Measurements from ENCODE around the gene SPATA13. TPM values are rescaled to one million over a fixed set of nuclear protein-coding genes. Genes with fewer than 3 reads are reported as not detected.

Gene SPATA13
- total and polyA plus RNA-seq, 8 donors = 3.6 to 156 (median 48.6) TPM

DNA sequence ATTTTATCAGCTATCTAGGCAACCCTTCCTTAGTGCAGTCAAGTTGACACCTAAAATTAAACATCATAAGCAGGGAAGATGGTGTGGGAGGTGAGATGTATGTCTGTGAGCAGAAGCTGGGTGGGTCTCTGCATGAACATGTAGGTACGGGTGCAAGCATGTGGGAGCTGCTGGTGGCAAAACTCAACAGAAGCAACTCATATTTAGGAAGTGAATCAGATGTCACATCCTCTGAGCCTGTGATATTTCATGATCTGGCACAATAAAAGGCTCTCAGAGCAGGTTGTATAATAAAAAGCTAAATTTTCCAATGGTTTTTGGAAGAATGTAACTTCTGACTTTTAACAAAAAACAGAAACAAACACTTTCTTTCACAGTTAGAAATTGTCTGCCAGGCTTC, 193.2 kb downstream of the SPATA13 start:
- no peaks in the 10 kb centered on the region for H3K9me3 ChIP-seq
- DNase-seq = no peak
- no peak overlapping the region for H3K27ac ChIP-seq
- 49 to 100% (median 94%) methylated on average over 1 of the region's 1 CpG for WGBS, 5 donors
- TF ChIP-seq EP300 (IDR thresholded peaks at IDR 0.05) (no peak), POLR2A (IDR thresholded peaks at IDR 0.05) (no peak), POLR2AphosphoS5 (IDR thresholded peaks at IDR 0.05) (no peak)
- TF ChIP-seq, protein P1, sequence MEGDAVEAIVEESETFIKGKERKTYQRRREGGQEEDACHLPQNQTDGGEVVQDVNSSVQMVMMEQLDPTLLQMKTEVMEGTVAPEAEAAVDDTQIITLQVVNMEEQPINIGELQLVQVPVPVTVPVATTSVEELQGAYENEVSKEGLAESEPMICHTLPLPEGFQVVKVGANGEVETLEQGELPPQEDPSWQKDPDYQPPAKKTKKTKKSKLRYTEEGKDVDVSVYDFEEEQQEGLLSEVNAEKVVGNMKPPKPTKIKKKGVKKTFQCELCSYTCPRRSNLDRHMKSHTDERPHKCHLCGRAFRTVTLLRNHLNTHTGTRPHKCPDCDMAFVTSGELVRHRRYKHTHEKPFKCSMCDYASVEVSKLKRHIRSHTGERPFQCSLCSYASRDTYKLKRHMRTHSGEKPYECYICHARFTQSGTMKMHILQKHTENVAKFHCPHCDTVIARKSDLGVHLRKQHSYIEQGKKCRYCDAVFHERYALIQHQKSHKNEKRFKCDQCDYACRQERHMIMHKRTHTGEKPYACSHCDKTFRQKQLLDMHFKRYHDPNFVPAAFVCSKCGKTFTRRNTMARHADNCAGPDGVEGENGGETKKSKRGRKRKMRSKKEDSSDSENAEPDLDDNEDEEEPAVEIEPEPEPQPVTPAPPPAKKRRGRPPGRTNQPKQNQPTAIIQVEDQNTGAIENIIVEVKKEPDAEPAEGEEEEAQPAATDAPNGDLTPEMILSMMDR (IDR thresholded peaks at IDR 0.05) = no peak
- H3K4me3 ChIP-seq = no peak overlapping the region
- H3K4me1 ChIP-seq = peaks cover 3 to 9% (median 7%) of the 10 kb centered on the region in 4 donors
- no peaks in the 10 kb centered on the region for H3K27me3 ChIP-seq
- intact Hi-C loops (cut with DNase I; ENCODE audit: low total_unique reads) = no loop called here
- no peaks in the 10 kb centered on the region for H3K36me3 ChIP-seq

- Histone ChIP-seq H3K9me3 (no peaks in the 10 kb centered on the region), H3K4me1 (no peaks in the 10 kb centered on the region), H3K27me3 (no peaks in the 10 kb centered on the region), H3K4me3 (no peak overlapping the region), H3K36me3 (no peaks in the 10 kb centered on the region), H3K27ac (no peak overlapping the region)
- intact Hi-C loops (cut with DNase I; ENCODE audit: low total_unique reads) = no loop called here
- 85 to 96% (median 90%) methylated on average over 13 of the region's 13 CpGs for WGBS, 5 donors
- no peak for DNase-seq
- TF ChIP-seq, protein P1 (IDR thresholded peaks at IDR 0.05) = no peak
- TF ChIP-seq POLR2A (IDR thresholded peaks at IDR 0.05) (no peak), EP300 (IDR thresholded peaks at IDR 0.05) (no peak), POLR2AphosphoS5 (IDR thresholded peaks at IDR 0.05) (no peak)
Observed at GRCh38 chr13:24355103-24355502, 194.6 kb downstream of the SPATA13 start.

DNA sequence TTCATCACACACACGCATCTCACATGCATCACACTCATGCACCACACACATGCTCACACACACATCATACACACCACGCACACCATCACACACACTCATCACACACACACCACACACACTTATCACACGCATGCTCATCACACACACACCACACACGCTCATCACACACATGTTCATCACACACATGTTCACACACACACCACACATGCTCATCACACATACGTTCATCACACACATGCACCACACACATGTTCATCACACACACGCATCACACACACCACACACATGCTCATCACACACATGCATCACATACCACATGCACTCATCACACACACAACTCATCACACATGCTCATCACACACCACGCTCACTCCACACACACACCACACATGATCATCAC, 195.8 kb downstream of the SPATA13 start:
- no peak overlapping the region for H3K27ac ChIP-seq
- DNase-seq = no peak
- no peaks in the 10 kb centered on the region for H3K9me3 ChIP-seq
- no peaks in the 10 kb centered on the region for H3K27me3 ChIP-seq
- no peak for TF ChIP-seq EP300 (IDR thresholded peaks at IDR 0.05)
- no peak for TF ChIP-seq POLR2AphosphoS5 (IDR thresholded peaks at IDR 0.05)
- no peak for TF ChIP-seq POLR2A (IDR thresholded peaks at IDR 0.05)
- TF ChIP-seq, protein P1 (IDR thresholded peaks at IDR 0.05) = no peak
- intact Hi-C loops (cut with DNase I; ENCODE audit: low total_unique reads) = no loop called here
- no peaks in the 10 kb centered on the region for H3K36me3 ChIP-seq
- WGBS, 5 donors = 88 to 97% (median 92%) methylated on average over 7 of the region's 7 CpGs
- no peaks in the 10 kb centered on the region for H3K4me1 ChIP-seq
- H3K4me3 ChIP-seq = no peak overlapping the region

Small RNA genes within 50 kb of the gene (small RNA-seq; reads per million reads assigned to genes)
- 0 reads per million in 4 donors for gene MIR2276

Other genes with a start within 250 kb of the SPATA13 start
- gene C1QTNF9, start 148.9 kb downstream of the SPATA13 start, total RNA-seq = 1 to 10 TPM in 1 of 5 donors, under 1 TPM in 1, not detected in 3; 0.37 to 2.3 TPM
- under 1 TPM in 2 of 3 donors, not detected in 1; 0.08 to 0.25 TPM for gene C1QTNF9, start 148.9 kb downstream of the SPATA13 start, polyA plus RNA-seq

All from stomach (tissue), 9 donors.